ENCODE measurements around the gene SUCNR1.
"Not testable (repeated sequence)": the region's sequence is repeated elsewhere in the genome, so short reads cannot be mapped to it uniquely, and the experiment has no call there.

The SUCNR1 gene

GRCh38 chr3:151874079-151874478 lies 636 bp downstream of the SUCNR1 start:
- not testable (repeated sequence) for DNase-seq

- no peak for DNase-seq
Observed at GRCh38 chr3:151875759-151876158, 2.3 kb downstream of the SUCNR1 start.

- DNase-seq: no peak
Observed at GRCh38 chr3:151877269-151877668, 3.8 kb downstream of the SUCNR1 start.

- no peak for DNase-seq
Observed at GRCh38 chr3:151878465-151878864, 5.0 kb downstream of the SUCNR1 start.

GRCh38 chr3:151879037-151879436 lies 5.6 kb downstream of the SUCNR1 start:
- DNase-seq: no peak

- no peak for DNase-seq
Observed at GRCh38 chr3:151879679-151880415, 6.4 kb downstream of the SUCNR1 start.

- DNase-seq: no peak
Observed at GRCh38 chr3:151880416-151880690, 6.9 kb downstream of the SUCNR1 start.

GRCh38 chr3:151881137-151881536 lies 7.7 kb downstream of the SUCNR1 start:
- no peak for DNase-seq

GRCh38 chr3:151885397-151885796 lies 12.0 kb downstream of the SUCNR1 start:
- DNase-seq: not testable (repeated sequence)

- not testable (repeated sequence) for DNase-seq
Observed at GRCh38 chr3:151887450-151888211, 14.2 kb downstream of the SUCNR1 start.

GRCh38 chr3:151890721-151891141 lies 17.3 kb downstream of the SUCNR1 start:
- no peak for DNase-seq

- no peak for DNase-seq
Observed at GRCh38 chr3:151891721-151892120, 18.3 kb downstream of the SUCNR1 start.

- DNase-seq: no peak
Observed at GRCh38 chr3:151894219-151894618, 20.8 kb downstream of the SUCNR1 start.

GRCh38 chr3:151895478-151896241 lies 22.2 kb downstream of the SUCNR1 start:
- DNase-seq: no peak

GRCh38 chr3:151896246-151897012 lies 23.0 kb downstream of the SUCNR1 start:
- no peak for DNase-seq

GRCh38 chr3:151898121-151898520 lies 24.7 kb downstream of the SUCNR1 start:
- DNase-seq: not testable (repeated sequence)

GRCh38 chr3:151898564-151899261 lies 25.3 kb downstream of the SUCNR1 start:
- DNase-seq: not testable (repeated sequence)

- no peak for DNase-seq
Observed at GRCh38 chr3:151899996-151900395, 26.6 kb downstream of the SUCNR1 start.

GRCh38 chr3:151900460-151900859 lies 27.0 kb downstream of the SUCNR1 start:
- no peak for DNase-seq

GRCh38 chr3:151900884-151901643 lies 27.6 kb downstream of the SUCNR1 start:
- no peak for DNase-seq

GRCh38 chr3:151901644-151902285 lies 28.3 kb downstream of the SUCNR1 start:
- no peak for DNase-seq

Data from amniotic stem cell (primary cell).